ENCODE measurements around the gene RPA1. TPM values are rescaled to one million over a fixed set of nuclear protein-coding genes. Genes with fewer than 3 reads are reported as not detected.
A peak's percentile ranks its signal among the peaks of the same experiment; 100 is the strongest.

RPA1 gene
- total and polyA plus RNA-seq, 10 of the 15 experiments (the other 5 are each of a cell fraction or from before 2014, with no cell fraction given) = 35.9 to 198 (median 71.2) TPM

DNA sequence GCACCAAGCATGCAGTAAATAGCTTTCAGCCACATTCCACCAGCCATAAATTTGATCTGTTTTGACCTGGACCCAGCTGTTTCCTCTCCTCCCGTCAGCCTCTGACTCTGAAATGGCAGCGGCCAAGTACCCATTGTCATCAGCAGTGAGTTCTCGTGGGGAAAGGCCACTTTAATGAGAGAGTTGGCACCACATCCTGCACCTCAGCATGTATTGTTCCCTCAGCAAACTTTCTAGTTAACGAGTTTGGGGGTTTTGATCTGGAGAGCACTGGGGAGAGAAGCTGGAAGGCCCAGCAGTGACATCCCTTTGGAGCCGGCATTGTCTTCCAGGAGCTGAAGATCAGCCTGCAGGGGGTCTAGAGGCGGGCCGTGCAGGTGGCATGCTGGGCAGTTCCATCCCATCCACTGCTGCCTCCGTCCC lies 84.9 kb downstream of the RPA1 start (continued):
- TF ChIP-seq ESRRA (IDR thresholded peaks at IDR 0.05; ENCODE audit: low read length) (no peak), TCF7 (IDR thresholded peaks at IDR 0.05; ENCODE audit: borderline replicate concordance) (no peak), KDM1A (IDR thresholded peaks at IDR 0.05; ENCODE audit: borderline replicate concordance) (no peak), JUND (IDR thresholded peaks at IDR 0.05; ENCODE audit: low read depth, low read length) (no peak), KLF5 (IDR thresholded peaks at IDR 0.05; ENCODE audit: partially characterized antibody) (no peak), POLR2A (IDR thresholded peaks at IDR 0.05; ENCODE audit: low read depth, low read length) (no peak), HDAC6 (IDR thresholded peaks at IDR 0.05; ENCODE audit: unreplicated experiment) (no peak)
- TF ChIP-seq, protein P1, sequence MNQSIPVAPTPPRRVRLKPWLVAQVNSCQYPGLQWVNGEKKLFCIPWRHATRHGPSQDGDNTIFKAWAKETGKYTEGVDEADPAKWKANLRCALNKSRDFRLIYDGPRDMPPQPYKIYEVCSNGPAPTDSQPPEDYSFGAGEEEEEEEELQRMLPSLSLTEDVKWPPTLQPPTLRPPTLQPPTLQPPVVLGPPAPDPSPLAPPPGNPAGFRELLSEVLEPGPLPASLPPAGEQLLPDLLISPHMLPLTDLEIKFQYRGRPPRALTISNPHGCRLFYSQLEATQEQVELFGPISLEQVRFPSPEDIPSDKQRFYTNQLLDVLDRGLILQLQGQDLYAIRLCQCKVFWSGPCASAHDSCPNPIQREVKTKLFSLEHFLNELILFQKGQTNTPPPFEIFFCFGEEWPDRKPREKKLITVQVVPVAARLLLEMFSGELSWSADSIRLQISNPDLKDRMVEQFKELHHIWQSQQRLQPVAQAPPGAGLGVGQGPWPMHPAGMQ (IDR thresholded peaks at IDR 0.05; ENCODE audit: borderline replicate concordance) = no peak
- TF ChIP-seq, protein P2, sequence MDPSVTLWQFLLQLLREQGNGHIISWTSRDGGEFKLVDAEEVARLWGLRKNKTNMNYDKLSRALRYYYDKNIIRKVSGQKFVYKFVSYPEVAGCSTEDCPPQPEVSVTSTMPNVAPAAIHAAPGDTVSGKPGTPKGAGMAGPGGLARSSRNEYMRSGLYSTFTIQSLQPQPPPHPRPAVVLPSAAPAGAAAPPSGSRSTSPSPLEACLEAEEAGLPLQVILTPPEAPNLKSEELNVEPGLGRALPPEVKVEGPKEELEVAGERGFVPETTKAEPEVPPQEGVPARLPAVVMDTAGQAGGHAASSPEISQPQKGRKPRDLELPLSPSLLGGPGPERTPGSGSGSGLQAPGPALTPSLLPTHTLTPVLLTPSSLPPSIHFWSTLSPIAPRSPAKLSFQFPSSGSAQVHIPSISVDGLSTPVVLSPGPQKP (IDR thresholded peaks at IDR 0.05; ENCODE audit: low read depth, low read length) = no peak

DNA sequence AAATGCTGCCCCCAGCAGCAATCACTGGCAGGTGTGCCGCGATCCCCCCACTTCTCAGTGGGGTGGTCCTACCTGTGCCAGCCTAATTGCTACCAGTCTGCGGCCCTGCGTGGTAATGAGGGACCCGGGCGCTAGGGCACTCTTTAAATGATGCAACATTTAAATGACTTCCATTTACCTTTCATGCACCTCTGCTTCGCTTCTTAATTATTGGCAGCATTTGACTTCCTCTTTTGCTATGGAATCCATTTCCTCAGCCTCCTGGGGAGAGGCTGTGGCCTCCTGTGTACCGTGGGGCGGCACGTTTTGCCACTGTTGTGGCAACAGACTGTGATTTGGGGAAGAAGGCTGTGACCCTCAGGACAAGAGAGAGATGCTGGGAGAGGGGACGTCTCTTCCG lies 86.1 kb downstream of the RPA1 start:
- H3K9ac ChIP-seq (ENCODE audit: control insufficient read depth, insufficient read depth, low read length) = no peak overlapping the region
- no peak overlapping the region for H3K4me2 ChIP-seq (ENCODE audit: control insufficient read depth, insufficient read depth)
- FAIRE-seq (no peak), ATAC-seq (no peak), DNase-seq (ENCODE audit: low read depth, low spot score) (no peak)
- 22% methylated on average over 12 of the region's 12 CpGs for WGBS (ENCODE audit: insufficient coverage, insufficient replicate concordance, low lambda C conversion rate, missing lambda C conversion rate)
- intact Hi-C loops (cut with micrococcal nuclease; ENCODE audit: unreplicated experiment) (no loop called here), in situ Hi-C loops (cut with MboI) (loop anchor here (25.0 kb wide), 1 partner anchor 96 kb away; no protein-coding TSS in a partner anchor)
- H3K27ac ChIP-seq (ENCODE audit: control insufficient read depth, insufficient read depth) = no peak overlapping the region
- no peaks in the 10 kb centered on the region for H3K9me3 ChIP-seq (replicated peaks; ENCODE audit: control insufficient read depth, insufficient read depth, low read length)
- no peaks in the 10 kb centered on the region; a peak in 2 of 4 replicates for H3K27me3 ChIP-seq (replicated peaks in 1 of 2; ENCODE audit: control insufficient read depth in 2 of 2, insufficient read depth in 2 of 2, low read length in 1 of 2)
- ChIA-PET CTCF (no interaction called here), SMC1A (ENCODE audit: uncharacterized antibody, unreplicated experiment) (no interaction called here), POLR2A (no interaction called here), RAD21 (ENCODE audit: unreplicated experiment) (interaction anchor here (0.6 kb wide), 1 partner anchor 34 kb away, joined by 3 read pairs; no protein-coding TSS in a partner anchor)
- H3K4me1 ChIP-seq (ENCODE audit: control insufficient read depth, insufficient read depth, low read length) = no peaks in the 10 kb centered on the region
- BruUV-seq (replicated peaks) = no TSS peak
- no peaks in the 10 kb centered on the region for H3K36me3 ChIP-seq (ENCODE audit: control insufficient read depth in 2 of 2, insufficient read depth in 2 of 2, low read length in 1 of 2)
- no peak for TF ChIP-seq KLF5 (IDR thresholded peaks at IDR 0.05; ENCODE audit: partially characterized antibody)
- no peak for TF ChIP-seq NFIC (IDR thresholded peaks at IDR 0.05; ENCODE audit: low read depth, low read length)
- TF ChIP-seq SPI1 (IDR thresholded peaks at IDR 0.05; ENCODE audit: borderline replicate concordance, insufficient read depth, low read depth, low read length) = peak; percentile 73
- TF ChIP-seq HDAC6 (IDR thresholded peaks at IDR 0.05; ENCODE audit: unreplicated experiment) = no peak
- TF ChIP-seq, protein P3, sequence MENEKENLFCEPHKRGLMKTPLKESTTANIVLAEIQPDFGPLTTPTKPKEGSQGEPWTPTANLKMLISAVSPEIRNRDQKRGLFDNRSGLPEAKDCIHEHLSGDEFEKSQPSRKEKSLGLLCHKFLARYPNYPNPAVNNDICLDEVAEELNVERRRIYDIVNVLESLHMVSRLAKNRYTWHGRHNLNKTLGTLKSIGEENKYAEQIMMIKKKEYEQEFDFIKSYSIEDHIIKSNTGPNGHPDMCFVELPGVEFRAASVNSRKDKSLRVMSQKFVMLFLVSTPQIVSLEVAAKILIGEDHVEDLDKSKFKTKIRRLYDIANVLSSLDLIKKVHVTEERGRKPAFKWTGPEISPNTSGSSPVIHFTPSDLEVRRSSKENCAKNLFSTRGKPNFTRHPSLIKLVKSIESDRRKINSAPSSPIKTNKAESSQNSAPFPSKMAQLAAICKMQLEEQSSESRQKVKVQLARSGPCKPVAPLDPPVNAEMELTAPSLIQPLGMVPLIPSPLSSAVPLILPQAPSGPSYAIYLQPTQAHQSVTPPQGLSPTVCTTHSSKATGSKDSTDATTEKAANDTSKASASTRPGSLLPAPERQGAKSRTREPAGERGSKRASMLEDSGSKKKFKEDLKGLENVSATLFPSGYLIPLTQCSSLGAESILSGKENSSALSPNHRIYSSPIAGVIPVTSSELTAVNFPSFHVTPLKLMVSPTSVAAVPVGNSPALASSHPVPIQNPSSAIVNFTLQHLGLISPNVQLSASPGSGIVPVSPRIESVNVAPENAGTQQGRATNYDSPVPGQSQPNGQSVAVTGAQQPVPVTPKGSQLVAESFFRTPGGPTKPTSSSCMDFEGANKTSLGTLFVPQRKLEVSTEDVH (IDR thresholded peaks at IDR 0.05; ENCODE audit: low read depth, partially characterized antibody) = no peak
- TF ChIP-seq, protein P4, sequence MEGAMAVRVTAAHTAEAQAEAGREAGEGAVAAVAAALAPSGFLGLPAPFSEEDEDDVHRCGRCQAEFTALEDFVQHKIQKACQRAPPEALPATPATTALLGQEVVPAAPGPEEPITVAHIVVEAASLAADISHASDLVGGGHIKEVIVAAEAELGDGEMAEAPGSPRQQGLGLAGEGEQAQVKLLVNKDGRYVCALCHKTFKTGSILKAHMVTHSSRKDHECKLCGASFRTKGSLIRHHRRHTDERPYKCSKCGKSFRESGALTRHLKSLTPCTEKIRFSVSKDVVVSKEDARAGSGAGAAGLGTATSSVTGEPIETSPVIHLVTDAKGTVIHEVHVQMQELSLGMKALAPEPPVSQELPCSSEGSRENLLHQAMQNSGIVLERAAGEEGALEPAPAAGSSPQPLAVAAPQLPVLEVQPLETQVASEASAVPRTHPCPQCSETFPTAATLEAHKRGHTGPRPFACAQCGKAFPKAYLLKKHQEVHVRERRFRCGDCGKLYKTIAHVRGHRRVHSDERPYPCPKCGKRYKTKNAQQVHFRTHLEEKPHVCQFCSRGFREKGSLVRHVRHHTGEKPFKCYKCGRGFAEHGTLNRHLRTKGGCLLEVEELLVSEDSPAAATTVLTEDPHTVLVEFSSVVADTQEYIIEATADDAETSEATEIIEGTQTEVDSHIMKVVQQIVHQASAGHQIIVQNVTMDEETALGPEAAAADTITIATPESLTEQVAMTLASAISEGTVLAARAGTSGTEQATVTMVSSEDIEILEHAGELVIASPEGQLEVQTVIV (IDR thresholded peaks at IDR 0.05; ENCODE audit: borderline replicate concordance, partially characterized antibody) = no peak
- no peak overlapping the region for H3K4me3 ChIP-seq
- H2AFZ ChIP-seq (ENCODE audit: control insufficient read depth, low read depth, low read length) = no peak overlapping the region
- H4K20me1 ChIP-seq (ENCODE audit: control insufficient read depth, insufficient read depth) = no peaks in the 10 kb centered on the region
- no peaks in the 10 kb centered on the region for H3K79me2 ChIP-seq (ENCODE audit: control insufficient read depth, insufficient read depth, low read length)
